Fibroblast of lung (primary cell): ENCODE results near the gene ANGPTL3. TPM values are rescaled to one million over a fixed set of nuclear protein-coding genes. Genes with fewer than 3 reads are reported as not detected.

ENCODE experiments used
- DNase-seq, 2 donors: peaks; one replicate each; pipeline versions ENCODE4 v3.0.0 to v3.0.0-alpha.2; 2010; ENCODE audit warnings: low read depth in 2 of 2
- H2AFZ ChIP-seq: 2 replicates; pipeline ENCODE4 v1.5.1; 2012; ENCODE audit warnings: low read length, control low read depth, inconsistent platforms
- H3K27ac ChIP-seq: 2 replicates; pipeline ENCODE4 v1.5.1; 2011; ENCODE audit warnings: low read length, control low read depth; ENCODE audit not compliant: insufficient read depth
- H3K27me3 ChIP-seq: 2 replicates; pipeline ENCODE4 v1.5.1; 2011; ENCODE audit warnings: mild to moderate bottlenecking, low read length; ENCODE audit not compliant: control insufficient read depth, insufficient read depth
- H3K36me3 ChIP-seq: 2 replicates; pipeline ENCODE4 v1.5.1; 2011; ENCODE audit warnings: low read length; ENCODE audit not compliant: control insufficient read depth, insufficient read depth
- H3K4me1 ChIP-seq: 2 replicates; pipeline ENCODE4 v1.5.1; 2011; ENCODE audit warnings: low read length; ENCODE audit not compliant: control insufficient read depth, insufficient read depth; ENCODE audit errors: extremely low read depth
- H3K4me2 ChIP-seq: 2 replicates; pipeline ENCODE4 v1.5.1; 2011; ENCODE audit warnings: low read length, control low read depth; ENCODE audit not compliant: insufficient read depth; ENCODE audit errors: extremely low read depth
- H3K4me3 ChIP-seq, 4 experiments: fragments of 200-600 bp in 1 of 4; sonication (generic) in 1 of 4; replicated peaks in 1 of 4; 2 replicates each; pipeline ENCODE4 v1.5.1; 2011 to 2016; ENCODE audit warnings: low read length in 4 of 4, low read depth in 3 of 4, mild to moderate bottlenecking in 3 of 4, control low read depth in 2 of 4, inconsistent platforms in 1 of 4, mixed read lengths in 1 of 4; ENCODE audit not compliant: insufficient read depth in 1 of 4; ENCODE audit errors: control extremely low read depth in 1 of 4
- H3K79me2 ChIP-seq: 2 replicates; pipeline ENCODE4 v1.5.1; 2012; ENCODE audit warnings: mild to moderate bottlenecking, low read length, inconsistent platforms; ENCODE audit not compliant: control insufficient read depth, insufficient read depth
- H3K9ac ChIP-seq: 2 replicates; pipeline ENCODE4 v1.5.1; 2011; ENCODE audit warnings: mild to moderate bottlenecking, low read length, control low read depth; ENCODE audit not compliant: insufficient read depth
- H3K9me3 ChIP-seq: 2 replicates; pipeline ENCODE4 v1.5.1; 2012; ENCODE audit warnings: low read depth, low read length; ENCODE audit not compliant: control insufficient read depth, insufficient read depth
- H4K20me1 ChIP-seq: 2 replicates; pipeline ENCODE4 v1.5.1; 2011; ENCODE audit warnings: low read length; ENCODE audit not compliant: control insufficient read depth, insufficient read depth; ENCODE audit errors: extremely low read depth
- CTCF ChIP-seq, 2 donors: IDR thresholded peaks in 1 of 2; conservative IDR thresholded peaks in 1 of 2; 1 replicate in 1 of 2; 2 replicates in 1 of 2; pipeline ENCODE4 v1.5.1; 2011 to 2012; ENCODE audit warnings: low read length in 2 of 2, control low read depth in 1 of 2, inconsistent platforms in 1 of 2, low read depth in 1 of 2, mild to moderate bottlenecking in 1 of 2
- EZH2 ChIP-seq: IDR thresholded peaks from 2 replicates; pipeline ENCODE4 v1.5.1; 2012; ENCODE audit warnings: low read length, control low read depth, mild to moderate bottlenecking; ENCODE audit errors: missing control alignments
- polyA plus RNA-seq, 2 donors: library from polyadenylated mRNA; depleted of rRNA in 1 of 2; stranded (reverse) in 1 of 2; unstranded in 1 of 2; fragments of >200 nt; gene quantifications; 2 replicates each; pipeline ENCODE4 v1.2.1, GENCODE V29; 2011 to 2012; ENCODE audit warnings: missing spikeins in 1 of 2
- total RNA-seq: library from RNA; depleted of rRNA; stranded (reverse); fragments of >200 nt; gene quantifications from 2 replicates; pipeline ENCODE4 v1.2.1, GENCODE V29; 2014

The ANGPTL3 gene
- total and polyA plus RNA-seq, 2 donors (not counting 1 experiment from before 2014, with no cell fraction given) = not detected

GRCh38 chr1:62572476-62572875 lies 24.8 kb upstream of the ANGPTL3 start:
- Histone ChIP-seq H3K9ac (no peak overlapping the region), H3K79me2 (no peaks in the 10 kb centered on the region), H4K20me1 (no peaks in the 10 kb centered on the region), H3K27me3 (no peaks in the 10 kb centered on the region), H3K4me3 (no peak overlapping the region), H3K27ac (no peak overlapping the region), H3K4me2 (no peak overlapping the region), H2AFZ (no peak overlapping the region), H3K4me1 (no peaks in the 10 kb centered on the region), H3K9me3 (no peaks in the 10 kb centered on the region), H3K36me3 (no peaks in the 10 kb centered on the region)
- no peak for TF ChIP-seq CTCF (conservative IDR thresholded peaks at IDR 0.05 in 1 of 2, IDR thresholded peaks at IDR 0.05 in 1 of 2; ENCODE audit: low read depth in 1 of 2, low read length in 2 of 2)
- no peak for TF ChIP-seq EZH2
- no peak for DNase-seq

GRCh38 chr1:62573675-62574074 lies 23.6 kb upstream of the ANGPTL3 start:
- Histone ChIP-seq H3K79me2 (no peaks in the 10 kb centered on the region), H2AFZ (no peak overlapping the region), H3K27ac (no peak overlapping the region), H3K36me3 (no peaks in the 10 kb centered on the region), H3K4me2 (no peak overlapping the region), H3K4me3 (no peak overlapping the region), H3K4me1 (no peaks in the 10 kb centered on the region), H3K9ac (no peak overlapping the region), H3K27me3 (no peaks in the 10 kb centered on the region), H3K9me3 (no peaks in the 10 kb centered on the region), H4K20me1 (no peaks in the 10 kb centered on the region)
- DNase-seq = no peak
- TF ChIP-seq CTCF (conservative IDR thresholded peaks at IDR 0.05 in 1 of 2, IDR thresholded peaks at IDR 0.05 in 1 of 2; ENCODE audit: low read depth in 1 of 2, low read length in 2 of 2) (no peak), EZH2 (no peak)

GRCh38 chr1:62585469-62586155 lies 11.7 kb upstream of the ANGPTL3 start:
- Histone ChIP-seq H3K79me2 (no peaks in the 10 kb centered on the region), H3K27ac (no peak overlapping the region), H3K4me1 (no peaks in the 10 kb centered on the region), H2AFZ (no peak overlapping the region), H3K9ac (no peak overlapping the region), H3K36me3 (peaks cover 2% of the 10 kb centered on the region), H4K20me1 (no peaks in the 10 kb centered on the region), H3K27me3 (no peaks in the 10 kb centered on the region), H3K4me3 (no peak overlapping the region), H3K9me3 (no peaks in the 10 kb centered on the region), H3K4me2 (no peak overlapping the region)
- no peak for DNase-seq
- no peak for TF ChIP-seq EZH2
- TF ChIP-seq CTCF (conservative IDR thresholded peaks at IDR 0.05 in 1 of 2, IDR thresholded peaks at IDR 0.05 in 1 of 2; ENCODE audit: low read depth in 1 of 2, low read length in 2 of 2) = no peak
